Effector memory CD4-positive, alpha-beta T cell (primary cell): ENCODE measurements around the gene PNPLA1.
A peak's percentile ranks its signal among the peaks of the same experiment; 100 is the strongest.

Experiments
- DNase-seq, 3 donors: peaks; one replicate each; pipeline ENCODE4 v3.0.0-alpha.2; 2020
- H3K27ac ChIP-seq: 2 replicates; pipeline ENCODE4 v1.7.0; 2013; ENCODE audit warnings: mild to moderate bottlenecking, low read length, moderate library complexity; ENCODE audit not compliant: insufficient read depth, poor library complexity, severe bottlenecking
- H3K27me3 ChIP-seq: replicated peaks from 2 replicates; pipeline ENCODE4 v1.7.0; 2013; ENCODE audit warnings: mild to moderate bottlenecking, low read length; ENCODE audit not compliant: insufficient read depth, control insufficient read depth, poor library complexity, severe bottlenecking
- H3K36me3 ChIP-seq: 2 replicates; pipeline ENCODE4 v1.7.0; 2013; ENCODE audit warnings: mild to moderate bottlenecking, low read length, moderate library complexity; ENCODE audit not compliant: control insufficient read depth, insufficient read depth
- H3K4me1 ChIP-seq: 2 replicates; pipeline ENCODE4 v1.7.0; 2013; ENCODE audit warnings: low read length, mild to moderate bottlenecking; ENCODE audit not compliant: control insufficient read depth, insufficient read depth, poor library complexity, severe bottlenecking
- H3K4me3 ChIP-seq: 2 replicates; pipeline ENCODE4 v1.7.0; 2013; ENCODE audit warnings: low read length, low read depth, mild to moderate bottlenecking; ENCODE audit not compliant: insufficient read depth, poor library complexity, severe bottlenecking
- H3K9me3 ChIP-seq: 2 replicates; pipeline ENCODE4 v1.7.0; 2013; ENCODE audit warnings: mild to moderate bottlenecking, low read length, moderate library complexity; ENCODE audit not compliant: control insufficient read depth

PNPLA1 gene

DNA sequence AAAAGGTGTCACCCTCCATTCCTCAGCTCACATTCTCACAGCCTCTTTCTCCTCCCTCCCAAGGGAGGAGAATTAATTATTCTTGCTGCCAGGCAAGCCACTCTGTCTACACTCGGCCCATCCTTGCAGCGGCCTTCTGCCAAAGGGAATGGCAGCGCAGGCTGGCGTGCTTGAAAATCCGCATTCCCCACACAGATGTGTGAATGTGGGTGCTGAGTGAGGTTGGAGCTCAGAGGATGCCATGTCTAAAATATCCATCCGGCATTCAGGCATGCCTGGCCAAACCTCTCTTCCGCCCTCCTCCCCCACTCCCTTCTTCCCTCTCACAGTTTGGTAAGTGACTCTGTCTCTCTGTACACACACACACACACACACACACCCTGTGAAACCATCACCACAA lies 27.7 kb downstream of the PNPLA1 start:
- Histone ChIP-seq H3K27ac (no peak overlapping the region), H3K4me1 (no peaks in the 10 kb centered on the region), H3K36me3 (no peaks in the 10 kb centered on the region), H3K27me3 (no peaks in the 10 kb centered on the region), H3K9me3 (no peaks in the 10 kb centered on the region), H3K4me3 (no peak overlapping the region)
- DNase-seq: no peak

DNA sequence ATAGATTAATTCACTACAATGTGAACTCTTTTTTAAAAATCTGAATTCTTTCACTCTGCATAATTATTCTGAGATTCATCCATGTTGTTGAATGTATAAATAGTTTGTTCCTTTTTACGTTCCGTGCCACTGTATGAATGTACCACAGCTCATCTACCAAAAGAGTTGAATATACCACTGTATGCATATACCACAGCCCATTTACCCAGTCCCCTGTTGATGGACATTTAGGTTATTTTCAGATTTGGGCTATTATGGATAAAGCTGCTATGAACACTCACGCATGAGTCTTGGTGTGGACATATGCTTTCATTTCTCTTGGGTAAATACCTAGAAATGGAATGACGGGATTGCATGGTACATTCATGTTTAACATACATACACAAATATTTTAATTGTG lies 28.2 kb downstream of the PNPLA1 start:
- H3K27me3 ChIP-seq: no peaks in the 10 kb centered on the region
- no peak overlapping the region for H3K4me3 ChIP-seq
- no peaks in the 10 kb centered on the region for H3K9me3 ChIP-seq
- H3K4me1 ChIP-seq: no peaks in the 10 kb centered on the region
- DNase-seq: no peak
- H3K27ac ChIP-seq: no peak overlapping the region
- no peaks in the 10 kb centered on the region for H3K36me3 ChIP-seq

- no peaks in the 10 kb centered on the region for H3K9me3 ChIP-seq
- no peaks in the 10 kb centered on the region for H3K4me1 ChIP-seq
- DNase-seq: no peak
- H3K4me3 ChIP-seq: no peak overlapping the region
- no peaks in the 10 kb centered on the region for H3K36me3 ChIP-seq
- no peak overlapping the region for H3K27ac ChIP-seq
- H3K27me3 ChIP-seq: no peaks in the 10 kb centered on the region
These were observed 31.3 kb downstream of the PNPLA1 start for GRCh38 chr6:36301085-36301658.

DNA sequence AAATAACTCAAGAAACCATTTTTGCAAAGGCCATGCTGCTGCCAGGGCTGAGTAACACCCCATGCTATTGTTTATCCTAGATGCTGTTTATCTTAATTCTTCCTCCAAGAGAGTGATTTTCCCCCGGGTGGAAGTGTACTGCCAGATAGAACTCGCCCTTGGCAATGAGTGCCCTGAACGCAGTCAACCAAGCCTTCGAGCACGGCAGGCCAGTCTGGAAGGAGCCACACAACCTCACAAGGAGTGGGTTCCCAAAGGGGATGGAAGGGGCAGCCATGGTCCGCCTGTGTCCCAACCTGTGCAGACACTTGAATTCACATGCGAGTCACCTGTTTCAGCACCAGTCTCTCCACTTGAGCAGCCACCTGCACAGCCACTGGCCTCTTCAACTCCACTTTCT lies 31.9 kb downstream of the PNPLA1 start:
- Histone ChIP-seq H3K27me3 (no peaks in the 10 kb centered on the region), H3K9me3 (no peaks in the 10 kb centered on the region), H3K27ac (no peak overlapping the region), H3K4me3 (no peak overlapping the region), H3K36me3 (no peaks in the 10 kb centered on the region), H3K4me1 (no peaks in the 10 kb centered on the region)
- DNase-seq: no peak

DNA sequence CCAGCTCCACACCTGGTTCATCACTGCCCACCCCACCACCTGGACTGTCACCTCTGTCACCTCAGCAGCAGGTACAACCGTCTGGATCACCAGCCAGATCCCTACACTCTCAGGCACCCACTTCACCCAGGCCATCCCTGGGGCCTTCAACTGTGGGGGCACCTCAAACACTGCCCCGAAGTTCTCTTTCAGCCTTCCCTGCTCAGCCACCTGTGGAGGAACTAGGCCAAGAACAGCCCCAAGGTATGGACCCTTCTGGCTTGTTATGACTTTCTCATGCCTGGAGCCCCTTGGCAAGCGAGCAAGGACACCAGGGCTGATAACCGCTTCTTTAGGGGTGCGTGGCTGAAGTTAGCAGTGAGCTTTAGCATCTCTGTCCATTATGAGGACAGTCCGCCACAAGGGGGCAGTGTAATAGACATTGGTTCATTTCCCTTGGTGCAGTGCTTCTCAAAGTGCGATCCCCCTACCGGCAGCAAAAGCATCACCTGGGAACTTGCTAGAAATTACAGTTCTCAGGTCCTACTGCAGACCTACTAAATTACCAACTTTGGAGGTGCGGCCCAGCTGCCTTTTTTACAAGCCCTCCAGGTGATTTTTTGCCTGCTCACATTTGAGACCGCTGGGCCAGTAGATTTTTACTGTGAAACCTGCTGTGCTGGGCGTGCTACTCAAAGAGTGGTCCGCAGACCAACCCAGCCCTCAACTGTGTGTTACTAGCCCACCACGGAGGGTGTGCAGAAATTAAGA lies 32.5 kb downstream of the PNPLA1 start:
- Histone ChIP-seq H3K9me3 (no peaks in the 10 kb centered on the region), H3K4me1 (no peaks in the 10 kb centered on the region), H3K27ac (no peak overlapping the region), H3K36me3 (no peaks in the 10 kb centered on the region), H3K4me3 (no peak overlapping the region), H3K27me3 (no peaks in the 10 kb centered on the region)
- DNase-seq: peak; percentile 72 to 84 (median 74)

DNA sequence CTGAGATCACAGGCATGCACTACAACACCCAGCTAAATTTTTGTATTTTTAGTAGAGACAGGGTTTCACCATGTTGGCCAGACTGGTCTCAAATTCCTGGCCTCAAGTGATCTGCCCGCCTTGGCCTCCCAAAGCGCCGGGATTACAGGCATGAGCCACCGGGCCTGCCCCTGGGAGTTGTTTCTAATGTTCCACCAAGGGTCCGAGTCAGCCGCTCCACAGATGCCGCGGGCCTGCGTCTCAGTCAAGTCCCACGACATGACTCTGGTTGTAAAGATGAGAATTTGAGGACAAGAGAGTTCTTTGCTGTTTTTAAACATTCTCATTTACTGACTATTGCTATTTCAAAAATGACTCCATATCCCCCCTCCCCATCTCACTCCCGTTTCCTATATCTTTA lies 36.0 kb downstream of the PNPLA1 start:
- Histone ChIP-seq H3K9me3 (no peaks in the 10 kb centered on the region), H3K4me3 (no peak overlapping the region), H3K27me3 (no peaks in the 10 kb centered on the region), H3K36me3 (no peaks in the 10 kb centered on the region), H3K27ac (no peak overlapping the region), H3K4me1 (no peaks in the 10 kb centered on the region)
- no peak for DNase-seq

GRCh38 chr6:36306375-36306774 lies 36.5 kb downstream of the PNPLA1 start:
- H3K27ac ChIP-seq: no peak overlapping the region
- DNase-seq: no peak
- H3K4me1 ChIP-seq: no peaks in the 10 kb centered on the region
- no peaks in the 10 kb centered on the region for H3K36me3 ChIP-seq
- H3K4me3 ChIP-seq: no peak overlapping the region
- H3K9me3 ChIP-seq: no peaks in the 10 kb centered on the region
- no peaks in the 10 kb centered on the region for H3K27me3 ChIP-seq

DNA sequence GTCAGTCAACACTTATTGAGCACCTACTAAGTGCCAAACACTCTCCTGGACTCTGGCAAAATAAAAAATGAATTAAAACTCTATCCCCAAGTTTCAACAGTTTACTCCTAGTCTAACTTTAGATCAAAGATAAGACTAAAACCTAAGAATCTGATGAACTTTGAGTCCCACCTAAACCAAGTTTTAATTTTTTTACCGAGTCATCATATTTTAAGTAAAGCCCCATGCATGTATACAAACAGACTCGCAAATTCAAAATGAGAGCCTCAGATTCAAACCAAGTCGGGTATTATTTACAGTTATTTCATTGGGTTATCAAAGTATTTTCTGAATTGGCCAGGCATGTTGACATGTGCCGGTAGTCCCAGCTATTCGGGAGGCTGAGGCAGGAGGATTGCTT lies 38.7 kb downstream of the PNPLA1 start:
- no peaks in the 10 kb centered on the region for H3K9me3 ChIP-seq
- H3K4me3 ChIP-seq: no peak overlapping the region
- no peak for DNase-seq
- H3K27me3 ChIP-seq: no peaks in the 10 kb centered on the region
- H3K36me3 ChIP-seq: no peaks in the 10 kb centered on the region
- H3K4me1 ChIP-seq: no peaks in the 10 kb centered on the region
- no peak overlapping the region for H3K27ac ChIP-seq

DNA sequence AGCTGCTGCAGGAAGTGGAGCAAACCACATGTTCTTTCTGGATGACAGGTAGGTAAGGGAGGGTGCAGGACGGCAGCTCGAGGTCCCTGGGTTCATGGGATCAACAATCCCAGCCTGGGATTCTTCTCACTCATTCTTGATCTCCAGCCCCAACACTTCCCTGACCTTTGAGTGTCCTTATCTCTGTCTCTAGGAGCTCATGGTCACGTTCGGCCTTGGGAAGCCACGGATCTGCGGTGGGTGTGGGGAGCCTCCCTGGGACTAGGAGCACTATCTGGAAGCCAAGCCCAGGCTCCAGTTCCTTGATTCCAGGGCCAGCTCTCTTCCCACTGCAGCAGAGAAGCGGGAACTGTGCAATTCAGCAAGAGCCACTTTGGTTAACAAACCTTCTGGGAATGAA lies 39.3 kb downstream of the PNPLA1 start:
- H3K4me1 ChIP-seq: no peaks in the 10 kb centered on the region
- no peaks in the 10 kb centered on the region for H3K9me3 ChIP-seq
- DNase-seq: no peak
- no peaks in the 10 kb centered on the region for H3K36me3 ChIP-seq
- H3K27me3 ChIP-seq: no peaks in the 10 kb centered on the region
- no peak overlapping the region for H3K4me3 ChIP-seq
- no peak overlapping the region for H3K27ac ChIP-seq

DNA sequence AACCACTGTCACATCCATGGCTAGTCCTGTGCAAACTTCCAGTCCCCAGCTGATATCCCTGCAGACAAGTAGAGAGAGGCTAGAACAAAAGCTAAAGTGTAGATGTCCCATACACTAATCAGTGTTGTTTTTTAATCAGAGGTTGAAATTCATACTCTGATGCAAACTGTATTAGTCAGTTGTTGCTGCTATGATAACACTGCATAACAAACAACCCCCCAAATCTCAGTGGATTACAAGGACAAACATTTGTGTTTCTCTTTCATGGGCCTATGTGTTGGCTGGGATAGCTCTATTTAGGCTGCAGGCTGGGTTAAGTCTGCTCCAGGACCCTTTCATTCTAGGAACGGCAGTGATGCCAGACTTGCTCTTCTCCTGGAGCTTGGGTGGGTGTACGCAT lies 40.0 kb downstream of the PNPLA1 start:
- no peak for DNase-seq
- Histone ChIP-seq H3K27ac (no peak overlapping the region), H3K4me3 (no peak overlapping the region), H3K27me3 (no peaks in the 10 kb centered on the region), H3K4me1 (no peaks in the 10 kb centered on the region), H3K9me3 (no peaks in the 10 kb centered on the region), H3K36me3 (no peaks in the 10 kb centered on the region)
